ENCODE data around the gene CAB39L. TPM values are rescaled to one million over a fixed set of nuclear protein-coding genes. Genes with fewer than 3 reads are reported as not detected.

Gene CAB39L
- total RNA-seq, 4 donors from 2014 or later: 75.4 to 119 (median 81.8) TPM

- Histone ChIP-seq H3K27ac (replicated peaks in 1 of 4) (peak overlapping the region in 1 of 4 donors; percentile 48), H3K4me3 (no peak overlapping the region), H3K36me3 (no peaks in the 10 kb centered on the region), H3K4me1 (peaks cover 22 to 49% (median 43%) of the 10 kb centered on the region in 4 donors), H3K9me3 (no peaks in the 10 kb centered on the region), H3K27me3 (no peaks in the 10 kb centered on the region)
- no peak for TF ChIP-seq EP300 (IDR thresholded peaks at IDR 0.05)
- TF ChIP-seq, protein P1, sequence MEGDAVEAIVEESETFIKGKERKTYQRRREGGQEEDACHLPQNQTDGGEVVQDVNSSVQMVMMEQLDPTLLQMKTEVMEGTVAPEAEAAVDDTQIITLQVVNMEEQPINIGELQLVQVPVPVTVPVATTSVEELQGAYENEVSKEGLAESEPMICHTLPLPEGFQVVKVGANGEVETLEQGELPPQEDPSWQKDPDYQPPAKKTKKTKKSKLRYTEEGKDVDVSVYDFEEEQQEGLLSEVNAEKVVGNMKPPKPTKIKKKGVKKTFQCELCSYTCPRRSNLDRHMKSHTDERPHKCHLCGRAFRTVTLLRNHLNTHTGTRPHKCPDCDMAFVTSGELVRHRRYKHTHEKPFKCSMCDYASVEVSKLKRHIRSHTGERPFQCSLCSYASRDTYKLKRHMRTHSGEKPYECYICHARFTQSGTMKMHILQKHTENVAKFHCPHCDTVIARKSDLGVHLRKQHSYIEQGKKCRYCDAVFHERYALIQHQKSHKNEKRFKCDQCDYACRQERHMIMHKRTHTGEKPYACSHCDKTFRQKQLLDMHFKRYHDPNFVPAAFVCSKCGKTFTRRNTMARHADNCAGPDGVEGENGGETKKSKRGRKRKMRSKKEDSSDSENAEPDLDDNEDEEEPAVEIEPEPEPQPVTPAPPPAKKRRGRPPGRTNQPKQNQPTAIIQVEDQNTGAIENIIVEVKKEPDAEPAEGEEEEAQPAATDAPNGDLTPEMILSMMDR (IDR thresholded peaks at IDR 0.05): no peak
- no peak for TF ChIP-seq POLR2AphosphoS5 (IDR thresholded peaks at IDR 0.05)
- TF ChIP-seq POLR2A (IDR thresholded peaks at IDR 0.05; ENCODE audit: low read depth): no peak
- WGBS: 64% methylated on average over 5 of the region's 5 CpGs
- intact Hi-C loops (cut with DNase I): loop anchor here (5.0 kb wide), 1 partner anchor 307 kb away; no protein-coding TSS in a partner anchor
- DNase-seq (ENCODE audit: extremely low spot score): no peak
Measured at GRCh38 chr13:49300276-49300675, 143.6 kb downstream of the CAB39L start.

GRCh38 chr13:49298903-49299605 is 144.8 kb downstream of the CAB39L start:
- Histone ChIP-seq H3K27ac (replicated peaks in 1 of 4) (peak overlapping the region in 2 of 4 donors; percentile 13 to 48), H3K27me3 (no peaks in the 10 kb centered on the region), H3K36me3 (no peaks in the 10 kb centered on the region), H3K4me3 (no peak overlapping the region), H3K9me3 (no peaks in the 10 kb centered on the region), H3K4me1 (peaks cover 18 to 41% (median 33%) of the 10 kb centered on the region in 4 donors)
- DNase-seq (ENCODE audit: extremely low spot score): no peak
- WGBS: 89% methylated on average over 7 of the region's 7 CpGs
- TF ChIP-seq POLR2AphosphoS5 (IDR thresholded peaks at IDR 0.05): no peak
- no peak for TF ChIP-seq EP300 (IDR thresholded peaks at IDR 0.05)
- TF ChIP-seq, protein P1 (IDR thresholded peaks at IDR 0.05): no peak
- no peak for TF ChIP-seq POLR2A (IDR thresholded peaks at IDR 0.05; ENCODE audit: low read depth)
- intact Hi-C loops (cut with DNase I): no loop called here

GRCh38 chr13:49298416-49298815 is 145.4 kb downstream of the CAB39L start:
- Histone ChIP-seq H3K36me3 (no peaks in the 10 kb centered on the region), H3K27me3 (no peaks in the 10 kb centered on the region), H3K4me3 (no peak overlapping the region), H3K4me1 (peaks cover 11 to 37% (median 26%) of the 10 kb centered on the region in 4 donors), H3K27ac (replicated peaks in 1 of 4) (no peak overlapping the region), H3K9me3 (no peaks in the 10 kb centered on the region)
- DNase-seq (ENCODE audit: extremely low spot score): no peak
- no peak for TF ChIP-seq POLR2A (IDR thresholded peaks at IDR 0.05; ENCODE audit: low read depth)
- TF ChIP-seq, protein P1 (IDR thresholded peaks at IDR 0.05): no peak
- TF ChIP-seq POLR2AphosphoS5 (IDR thresholded peaks at IDR 0.05): no peak
- no peak for TF ChIP-seq EP300 (IDR thresholded peaks at IDR 0.05)
- intact Hi-C loops (cut with DNase I): no loop called here

DNA sequence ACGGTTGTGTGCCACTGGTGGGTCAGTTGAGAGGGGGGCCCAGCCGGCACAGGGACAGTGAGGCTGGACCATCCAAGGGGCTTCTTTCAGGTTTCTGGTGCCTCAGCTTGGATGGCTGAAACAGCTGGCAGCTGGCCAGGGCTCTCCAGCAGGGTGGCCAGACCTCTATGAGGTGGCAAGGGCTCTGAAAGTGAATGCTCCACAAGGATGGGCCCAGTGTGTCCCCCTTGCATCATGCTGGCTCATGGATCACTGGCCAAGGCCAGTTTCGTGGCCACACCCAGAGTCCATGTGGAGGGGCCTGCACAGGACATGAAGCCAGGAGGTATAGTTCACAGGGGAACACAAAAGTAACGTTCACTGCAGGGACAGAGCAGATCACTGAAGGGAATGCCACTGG is 146.5 kb downstream of the CAB39L start:
- Histone ChIP-seq H3K36me3 (peaks cover 0 to 4% (median 0%) of the 10 kb centered on the region in 4 donors), H3K27me3 (no peaks in the 10 kb centered on the region), H3K27ac (replicated peaks in 1 of 4) (no peak overlapping the region), H3K9me3 (no peaks in the 10 kb centered on the region), H3K4me3 (no peak overlapping the region), H3K4me1 (peaks cover 9 to 40% (median 26%) of the 10 kb centered on the region in 4 donors)
- no peak for TF ChIP-seq POLR2A (IDR thresholded peaks at IDR 0.05; ENCODE audit: low read depth)
- TF ChIP-seq, protein P1 (IDR thresholded peaks at IDR 0.05): no peak
- TF ChIP-seq POLR2AphosphoS5 (IDR thresholded peaks at IDR 0.05): no peak
- TF ChIP-seq EP300 (IDR thresholded peaks at IDR 0.05): no peak
- intact Hi-C loops (cut with DNase I): no loop called here
- DNase-seq (ENCODE audit: extremely low spot score): no peak
- 40% methylated on average over 1 of the region's 4 CpGs for WGBS
